Tibial nerve (tissue), 4 donors: ENCODE measurements around the gene AMDHD1. TPM values are rescaled to one million over a fixed set of nuclear protein-coding genes. Genes with fewer than 3 reads are reported as not detected.
A peak's percentile ranks its signal among the peaks of the same experiment; 100 is the strongest.

ENCODE experiments used
- DNase-seq, 2 donors: peaks; one replicate each; pipeline ENCODE4 v3.0.0-alpha.2; 2019; ENCODE audit warnings: low spot score in 2 of 2
- H3K27ac ChIP-seq, 4 donors: fragments of 200-600 bp; sonication (generic) in 3 of 4; one replicate each; pipeline ENCODE4 v1.5.1; 2017 to 2019; ENCODE audit warnings: mild to moderate bottlenecking in 1 of 4
- H3K27me3 ChIP-seq, 2 donors: fragments of 200-600 bp; sonication (generic) in 1 of 2; one replicate each; pipeline versions ENCODE4 v1.5.1 to v1.6.0; 2017 to 2019
- H3K36me3 ChIP-seq, 3 donors: fragments of 200-600 bp; sonication (generic); one replicate each; pipeline ENCODE4 v1.5.1; 2018 to 2019
- H3K4me1 ChIP-seq, 4 donors: fragments of 200-600 bp; sonication (generic) in 3 of 4; one replicate each; pipeline ENCODE4 v1.5.1; 2017 to 2019
- H3K4me3 ChIP-seq, 4 donors: fragments of 200-600 bp; sonication (generic) in 3 of 4; one replicate each; pipeline ENCODE4 v1.5.1; 2017 to 2019; ENCODE audit warnings: mild to moderate bottlenecking in 1 of 4, moderate library complexity in 1 of 4
- H3K9me3 ChIP-seq, 4 donors: fragments of 200-600 bp; sonication (generic) in 3 of 4; one replicate each; pipeline ENCODE4 v1.5.1; 2017 to 2019
- EP300 ChIP-seq, 2 donors: sonication (generic); formaldehyde crosslinking; IDR thresholded peaks; one replicate each; pipeline ENCODE4 v1.6.1; 2017; ENCODE audit warnings: antibody characterized with exemption in 2 of 2, mild to moderate bottlenecking in 1 of 2
- POLR2A ChIP-seq, 2 donors: fragments of 450-650 bp; IDR thresholded peaks; one replicate each; pipeline ENCODE4 v1.6.1; 2017; ENCODE audit warnings: antibody characterized with exemption in 2 of 2, mild to moderate bottlenecking in 2 of 2, moderate library complexity in 2 of 2
- WGBS, 2 donors: methylation state at CpG; one replicate each; pipeline ENCODE4 v1.1.5; 2018; 5-methylcytosine and 5-hydroxymethylcytosine counted together
- total RNA-seq, 4 donors: library from RNA; depleted of rRNA; stranded (reverse); fragments of >200 nt; gene quantifications; one replicate each; pipeline ENCODE4 v1.1.0, GENCODE V29; 2016
- TF ChIP-seq, protein P1 (sequence below), 5 experiments: fragments of 200-600 bp in 3 of 5; fragments of 450-650 bp in 2 of 5; sonication (generic) in 3 of 5; IDR thresholded peaks; one replicate each; pipeline ENCODE4 v1.5.1; 2016 to 2019; ENCODE audit warnings: antibody characterized with exemption in 5 of 5, mild to moderate bottlenecking in 3 of 5, moderate library complexity in 2 of 5

Gene AMDHD1
- total RNA-seq, 4 donors from 2014 or later: 2.0 to 2.1 TPM; not detected in 2

DNA sequence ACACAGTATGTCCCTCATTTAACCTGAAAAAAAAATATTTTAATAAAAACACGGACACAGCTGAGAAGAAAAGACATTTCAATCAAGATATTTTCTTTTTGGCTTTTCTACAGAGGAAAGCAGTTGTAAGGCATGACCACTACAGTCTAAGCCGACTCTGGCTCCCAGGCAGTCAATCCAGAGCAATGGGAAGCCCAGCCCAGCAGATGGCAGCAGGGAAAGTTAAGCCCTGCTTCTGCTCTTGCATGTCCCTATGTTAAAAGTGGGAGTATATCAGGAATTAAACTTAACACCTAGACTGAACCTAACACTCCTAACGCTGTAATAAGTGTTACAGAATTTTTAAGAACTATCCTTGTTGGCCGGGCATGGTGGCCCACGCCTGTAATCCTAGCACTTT, 72.5 kb downstream of the AMDHD1 start:
- Histone ChIP-seq H3K27ac (no peak overlapping the region), H3K27me3 (no peaks in the 10 kb centered on the region), H3K4me3 (no peak overlapping the region), H3K9me3 (no peaks in the 10 kb centered on the region), H3K36me3 (peaks cover 0 to 87% (median 13%) of the 10 kb centered on the region in 3 donors), H3K4me1 (no peaks in the 10 kb centered on the region)
- TF ChIP-seq POLR2A (IDR thresholded peaks at IDR 0.05) (no peak), EP300 (IDR thresholded peaks at IDR 0.05) (no peak)
- TF ChIP-seq, protein P1, sequence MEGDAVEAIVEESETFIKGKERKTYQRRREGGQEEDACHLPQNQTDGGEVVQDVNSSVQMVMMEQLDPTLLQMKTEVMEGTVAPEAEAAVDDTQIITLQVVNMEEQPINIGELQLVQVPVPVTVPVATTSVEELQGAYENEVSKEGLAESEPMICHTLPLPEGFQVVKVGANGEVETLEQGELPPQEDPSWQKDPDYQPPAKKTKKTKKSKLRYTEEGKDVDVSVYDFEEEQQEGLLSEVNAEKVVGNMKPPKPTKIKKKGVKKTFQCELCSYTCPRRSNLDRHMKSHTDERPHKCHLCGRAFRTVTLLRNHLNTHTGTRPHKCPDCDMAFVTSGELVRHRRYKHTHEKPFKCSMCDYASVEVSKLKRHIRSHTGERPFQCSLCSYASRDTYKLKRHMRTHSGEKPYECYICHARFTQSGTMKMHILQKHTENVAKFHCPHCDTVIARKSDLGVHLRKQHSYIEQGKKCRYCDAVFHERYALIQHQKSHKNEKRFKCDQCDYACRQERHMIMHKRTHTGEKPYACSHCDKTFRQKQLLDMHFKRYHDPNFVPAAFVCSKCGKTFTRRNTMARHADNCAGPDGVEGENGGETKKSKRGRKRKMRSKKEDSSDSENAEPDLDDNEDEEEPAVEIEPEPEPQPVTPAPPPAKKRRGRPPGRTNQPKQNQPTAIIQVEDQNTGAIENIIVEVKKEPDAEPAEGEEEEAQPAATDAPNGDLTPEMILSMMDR (IDR thresholded peaks at IDR 0.05): peak in 1 of 5 experiments; percentile 16
- no peak for DNase-seq
- WGBS, 2 donors: 74 to 77% methylated on average over 5 of the region's 5 CpGs

Other genes starting within 250 kb of the AMDHD1 start
- 10 to 100 TPM; 30.8 to 50.6 (median 32.2) TPM for gene NTN4, start 152.6 kb upstream of the AMDHD1 start, total RNA-seq
- 10 to 100 TPM in 1 of 4 donors, 1 to 10 TPM in 3; 6.6 to 12.9 (median 8.6) TPM for gene SNRPF, start 84.4 kb upstream of the AMDHD1 start, total RNA-seq
- gene CCDC38, start 717 bp upstream of the AMDHD1 start, total RNA-seq: not detected
- 1 to 10 TPM in 1 of 4 donors, under 1 TPM in 3; 0.20 to 1.5 (median 0.32) TPM for gene HAL, start 53.0 kb downstream of the AMDHD1 start, total RNA-seq
- gene LTA4H, start 92.3 kb downstream of the AMDHD1 start, total RNA-seq: 10 to 100 TPM; 41.4 to 50.2 (median 44.7) TPM